Lower leg skin (tissue), 3 donors: Measurements from ENCODE around the gene LYPD4.

ENCODE experiments used
- CTCF ChIP-seq, 3 donors: fragments of 450-650 bp; IDR thresholded peaks; one replicate each; pipeline ENCODE4 v1.5.1; 2016; ENCODE audit warnings: antibody characterized with exemption in 3 of 3, mild to moderate bottlenecking in 3 of 3, moderate library complexity in 2 of 3
- POLR2A ChIP-seq, 2 donors: fragments of 450-650 bp; IDR thresholded peaks; one replicate each; pipeline ENCODE4 v1.6.1; 2016 to 2017; ENCODE audit warnings: antibody characterized with exemption in 2 of 2, mild to moderate bottlenecking in 1 of 2, moderate library complexity in 1 of 2

- no peak for TF ChIP-seq POLR2A (IDR thresholded peaks at IDR 0.05)
- TF ChIP-seq CTCF (IDR thresholded peaks at IDR 0.05): no peak
Observed at GRCh38 chr19:41880329-41880708, 35.8 kb upstream of the LYPD4 start.
